Measurements from ENCODE around the gene ZNF341.

DNA sequence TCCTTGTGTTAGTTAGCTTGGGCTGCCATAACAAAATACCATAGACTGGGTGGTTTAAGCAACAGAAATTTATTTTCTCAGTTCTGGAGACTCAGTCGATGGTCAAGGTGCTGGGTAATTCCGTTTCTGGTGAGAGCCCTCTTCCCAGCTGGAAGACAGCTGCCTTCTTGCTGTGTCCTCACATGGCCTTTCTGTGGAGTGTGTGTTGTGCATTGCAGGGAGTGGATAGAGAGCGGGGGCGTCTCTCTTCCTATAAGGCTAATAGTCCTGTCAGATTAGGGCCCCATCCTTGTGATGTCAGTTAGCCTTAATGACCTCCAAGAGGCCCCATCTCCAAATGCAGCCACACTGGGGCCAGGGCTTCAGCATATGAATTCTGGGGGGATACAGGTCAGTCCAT, 98.6 kb downstream of the ZNF341 start:
- TF ChIP-seq, protein P1, sequence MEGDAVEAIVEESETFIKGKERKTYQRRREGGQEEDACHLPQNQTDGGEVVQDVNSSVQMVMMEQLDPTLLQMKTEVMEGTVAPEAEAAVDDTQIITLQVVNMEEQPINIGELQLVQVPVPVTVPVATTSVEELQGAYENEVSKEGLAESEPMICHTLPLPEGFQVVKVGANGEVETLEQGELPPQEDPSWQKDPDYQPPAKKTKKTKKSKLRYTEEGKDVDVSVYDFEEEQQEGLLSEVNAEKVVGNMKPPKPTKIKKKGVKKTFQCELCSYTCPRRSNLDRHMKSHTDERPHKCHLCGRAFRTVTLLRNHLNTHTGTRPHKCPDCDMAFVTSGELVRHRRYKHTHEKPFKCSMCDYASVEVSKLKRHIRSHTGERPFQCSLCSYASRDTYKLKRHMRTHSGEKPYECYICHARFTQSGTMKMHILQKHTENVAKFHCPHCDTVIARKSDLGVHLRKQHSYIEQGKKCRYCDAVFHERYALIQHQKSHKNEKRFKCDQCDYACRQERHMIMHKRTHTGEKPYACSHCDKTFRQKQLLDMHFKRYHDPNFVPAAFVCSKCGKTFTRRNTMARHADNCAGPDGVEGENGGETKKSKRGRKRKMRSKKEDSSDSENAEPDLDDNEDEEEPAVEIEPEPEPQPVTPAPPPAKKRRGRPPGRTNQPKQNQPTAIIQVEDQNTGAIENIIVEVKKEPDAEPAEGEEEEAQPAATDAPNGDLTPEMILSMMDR (IDR thresholded peaks at IDR 0.05) = no peak
- TF ChIP-seq POLR2AphosphoS5 (IDR thresholded peaks at IDR 0.05; ENCODE audit: low read depth, low read length) = no peak
- TF ChIP-seq, protein P2, sequence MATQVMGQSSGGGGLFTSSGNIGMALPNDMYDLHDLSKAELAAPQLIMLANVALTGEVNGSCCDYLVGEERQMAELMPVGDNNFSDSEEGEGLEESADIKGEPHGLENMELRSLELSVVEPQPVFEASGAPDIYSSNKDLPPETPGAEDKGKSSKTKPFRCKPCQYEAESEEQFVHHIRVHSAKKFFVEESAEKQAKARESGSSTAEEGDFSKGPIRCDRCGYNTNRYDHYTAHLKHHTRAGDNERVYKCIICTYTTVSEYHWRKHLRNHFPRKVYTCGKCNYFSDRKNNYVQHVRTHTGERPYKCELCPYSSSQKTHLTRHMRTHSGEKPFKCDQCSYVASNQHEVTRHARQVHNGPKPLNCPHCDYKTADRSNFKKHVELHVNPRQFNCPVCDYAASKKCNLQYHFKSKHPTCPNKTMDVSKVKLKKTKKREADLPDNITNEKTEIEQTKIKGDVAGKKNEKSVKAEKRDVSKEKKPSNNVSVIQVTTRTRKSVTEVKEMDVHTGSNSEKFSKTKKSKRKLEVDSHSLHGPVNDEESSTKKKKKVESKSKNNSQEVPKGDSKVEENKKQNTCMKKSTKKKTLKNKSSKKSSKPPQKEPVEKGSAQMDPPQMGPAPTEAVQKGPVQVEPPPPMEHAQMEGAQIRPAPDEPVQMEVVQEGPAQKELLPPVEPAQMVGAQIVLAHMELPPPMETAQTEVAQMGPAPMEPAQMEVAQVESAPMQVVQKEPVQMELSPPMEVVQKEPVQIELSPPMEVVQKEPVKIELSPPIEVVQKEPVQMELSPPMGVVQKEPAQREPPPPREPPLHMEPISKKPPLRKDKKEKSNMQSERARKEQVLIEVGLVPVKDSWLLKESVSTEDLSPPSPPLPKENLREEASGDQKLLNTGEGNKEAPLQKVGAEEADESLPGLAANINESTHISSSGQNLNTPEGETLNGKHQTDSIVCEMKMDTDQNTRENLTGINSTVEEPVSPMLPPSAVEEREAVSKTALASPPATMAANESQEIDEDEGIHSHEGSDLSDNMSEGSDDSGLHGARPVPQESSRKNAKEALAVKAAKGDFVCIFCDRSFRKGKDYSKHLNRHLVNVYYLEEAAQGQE (IDR thresholded peaks at IDR 0.05; ENCODE audit: insufficient read depth in 1 of 2, low read depth in 2 of 2, low read length in 1 of 2) = no peak
- no peak for TF ChIP-seq SIN3A (IDR thresholded peaks at IDR 0.05; ENCODE audit: borderline replicate concordance, insufficient read depth, low read depth, low read length)
- no peak for TF ChIP-seq TCF7L2 (IDR thresholded peaks at IDR 0.05; ENCODE audit: low read depth, low read length)
